CD1c-positive myeloid dendritic cell (primary cell): ENCODE measurements around the gene MLYCD.
A peak's percentile ranks its signal among the peaks of the same experiment; 100 is the strongest.

Experiments used
- DNase-seq: peaks from one replicate; pipeline ENCODE4 v3.0.0-alpha.2; 2016; ENCODE audit errors: extremely low spot score

MLYCD gene

DNA sequence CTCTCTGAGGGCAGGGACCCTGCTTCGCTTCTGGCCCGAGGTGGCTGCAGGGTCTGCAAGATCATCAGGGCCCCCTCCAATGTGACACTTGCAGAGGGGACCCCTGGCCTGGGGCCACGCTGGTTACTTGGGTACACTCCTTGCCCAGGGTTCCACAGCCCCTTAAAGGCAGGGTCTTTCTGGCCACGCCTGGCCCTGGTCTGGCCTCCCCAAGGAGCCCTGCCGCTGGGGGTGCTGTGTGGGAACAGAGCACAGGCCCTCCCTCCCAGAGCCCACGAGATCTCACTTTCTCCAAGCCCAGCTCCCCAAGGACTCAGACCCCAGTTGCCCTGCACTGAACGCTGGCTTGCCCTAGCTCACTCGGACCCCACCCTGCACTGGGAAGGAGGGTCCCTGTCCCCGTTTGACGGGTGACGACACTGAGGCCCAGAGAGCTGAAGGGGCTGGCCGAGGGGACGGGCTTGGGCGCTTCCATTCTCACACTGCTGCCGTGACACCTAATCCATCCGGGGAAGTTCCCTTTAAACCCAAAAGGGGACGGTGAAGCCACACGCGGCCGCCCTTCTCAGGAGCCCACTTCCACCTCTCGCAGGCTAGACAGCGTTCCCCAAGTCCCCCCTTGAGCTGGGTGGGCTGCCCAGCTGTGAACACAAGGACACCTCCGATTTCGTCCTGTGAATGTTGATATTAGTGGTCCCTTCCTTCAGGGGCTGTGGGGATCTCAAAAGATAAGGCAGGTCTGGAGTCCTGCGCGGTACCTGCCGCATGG, 27.2 kb downstream of the MLYCD start:
- DNase-seq, result no peak

DNA sequence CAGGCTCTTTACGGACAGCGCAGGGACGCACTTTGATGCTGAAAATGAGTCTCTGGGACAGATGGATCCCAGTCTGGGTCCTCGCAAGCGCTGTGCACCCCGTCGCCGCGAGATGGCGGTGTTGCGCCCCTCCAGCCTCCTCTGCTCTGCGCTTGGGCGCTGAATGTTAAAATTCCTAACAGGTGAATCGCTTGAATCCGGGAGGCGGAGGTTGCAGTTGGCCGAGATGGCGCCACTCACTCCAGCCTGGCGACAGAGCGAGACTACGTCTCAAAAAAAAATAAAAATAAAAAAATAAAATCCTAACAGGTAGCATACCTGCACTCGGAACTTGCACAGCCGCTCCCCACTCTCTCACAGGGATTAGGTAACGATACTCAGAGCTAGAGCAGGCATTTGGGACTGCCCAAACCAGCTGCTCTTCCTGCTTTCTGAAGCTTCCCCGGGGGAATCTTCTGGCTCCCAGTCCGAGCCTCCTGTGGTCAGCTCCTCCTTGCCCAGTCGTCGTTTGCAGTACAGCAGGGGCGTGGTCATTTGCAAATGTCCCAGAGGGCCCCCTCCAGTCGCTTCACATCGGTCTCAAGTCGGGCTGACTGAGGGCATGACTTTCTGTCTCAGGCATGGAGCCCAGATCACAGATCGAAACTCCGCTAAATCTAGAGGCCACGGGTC, 27.9 kb downstream of the MLYCD start:
- DNase-seq, result peak; percentile 57

DNA sequence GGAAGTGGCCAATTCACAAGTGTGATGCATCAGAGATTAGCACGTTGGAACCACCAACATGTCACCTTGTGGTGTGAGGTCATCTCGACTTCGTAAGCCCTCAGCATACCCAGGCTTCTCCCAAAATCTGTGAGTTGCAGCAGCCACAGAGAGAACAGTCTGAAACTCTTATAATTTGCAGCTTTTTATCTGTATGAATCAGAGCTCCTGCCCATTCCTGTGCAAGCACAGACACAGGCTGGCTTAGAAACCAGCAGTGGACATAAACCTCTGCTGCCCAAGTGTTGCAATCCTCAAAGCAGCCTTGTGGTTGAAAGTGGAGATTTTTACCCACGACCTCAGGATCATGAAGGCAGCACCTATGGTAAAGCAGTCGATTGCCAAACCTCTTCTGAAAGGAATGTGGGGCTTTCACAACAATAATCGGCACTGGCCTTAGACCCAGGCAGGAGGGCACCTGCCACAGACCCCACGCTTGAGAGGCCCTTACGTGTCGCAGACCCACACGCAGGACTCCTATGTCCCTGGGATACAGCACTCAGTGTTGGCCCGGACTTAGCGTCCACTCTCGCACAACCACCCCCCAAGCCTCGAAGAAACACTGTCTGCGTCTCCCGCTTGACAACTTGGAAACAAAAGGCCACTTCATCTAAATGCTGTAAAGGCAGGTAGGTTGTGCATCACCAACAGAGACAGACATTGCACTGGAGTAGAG, 29.6 kb downstream of the MLYCD start:
- no peak for DNase-seq

DNA sequence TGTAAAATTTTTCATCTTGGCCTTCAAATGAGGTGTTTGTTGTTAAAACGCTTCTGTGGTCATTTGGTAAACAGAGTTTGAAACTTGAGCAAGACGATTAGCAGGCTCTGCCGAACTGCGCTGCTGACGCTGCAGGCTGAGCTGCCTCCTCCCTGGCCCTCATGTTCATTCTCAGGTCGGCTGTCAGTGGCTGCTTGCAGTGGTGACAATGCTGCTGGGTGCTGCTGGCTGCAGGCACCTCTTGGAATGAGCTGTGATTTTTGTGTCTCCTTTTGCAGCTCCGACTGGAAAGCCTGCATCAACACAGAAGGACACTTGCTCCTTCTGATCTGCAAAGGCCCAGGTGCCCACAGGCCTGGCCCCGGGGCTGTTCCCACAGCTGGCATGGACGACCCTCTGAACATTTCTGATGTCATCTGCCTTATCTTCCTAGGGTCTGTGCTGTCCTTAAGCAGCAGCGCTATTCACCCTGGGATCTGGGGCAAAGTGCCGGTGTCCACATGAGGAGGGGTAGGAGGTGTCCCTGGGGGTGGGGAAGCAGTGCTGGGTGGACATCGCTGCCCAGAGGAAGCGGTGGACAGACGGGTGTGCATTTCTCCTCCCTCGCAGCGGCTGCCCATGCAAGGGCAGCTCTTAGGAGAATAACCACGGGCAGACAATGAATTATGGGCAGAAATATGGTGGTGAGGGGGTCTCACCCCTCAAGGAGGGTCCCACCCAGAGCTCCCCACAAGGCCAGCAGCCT, 31.1 kb downstream of the MLYCD start:
- DNase-seq, result no peak

DNA sequence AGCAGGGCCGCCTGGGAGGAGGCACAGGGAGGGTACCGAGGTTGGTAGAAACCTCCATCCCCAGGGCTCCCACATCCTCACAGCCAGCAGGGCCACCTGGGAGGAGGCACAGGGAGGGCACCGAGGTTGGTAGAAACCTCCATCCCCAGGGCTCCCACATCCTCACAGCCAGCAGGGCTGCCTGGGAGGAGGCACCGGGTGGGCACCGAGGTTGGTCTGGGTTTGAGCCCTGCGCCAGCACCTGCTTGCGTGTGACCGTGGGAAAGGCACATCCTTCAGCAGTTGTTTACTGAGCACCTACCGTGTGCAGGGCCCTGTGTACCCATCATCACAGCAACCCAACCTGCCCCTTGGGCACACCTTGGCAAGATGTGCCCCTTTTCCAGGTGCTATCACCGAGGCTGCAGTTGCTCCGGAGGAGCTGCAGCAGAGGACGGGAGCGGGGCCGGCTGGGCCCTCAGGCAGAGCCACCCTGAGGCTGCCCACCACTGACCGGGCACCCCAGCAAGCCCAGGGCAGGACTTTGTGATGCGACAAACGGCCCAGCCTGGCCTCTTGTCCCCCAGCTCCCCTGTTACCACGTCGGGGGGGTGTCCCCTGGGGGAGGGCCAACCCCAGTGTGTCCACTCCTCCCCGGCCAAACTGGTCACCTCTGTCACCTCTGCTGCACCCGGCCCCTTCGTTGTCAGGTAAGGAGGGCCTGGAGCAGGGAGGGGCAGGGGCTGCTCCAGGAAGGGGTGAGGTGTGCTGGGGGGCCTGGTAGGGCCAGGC, 32.0 kb downstream of the MLYCD start:
- no peak for DNase-seq

DNA sequence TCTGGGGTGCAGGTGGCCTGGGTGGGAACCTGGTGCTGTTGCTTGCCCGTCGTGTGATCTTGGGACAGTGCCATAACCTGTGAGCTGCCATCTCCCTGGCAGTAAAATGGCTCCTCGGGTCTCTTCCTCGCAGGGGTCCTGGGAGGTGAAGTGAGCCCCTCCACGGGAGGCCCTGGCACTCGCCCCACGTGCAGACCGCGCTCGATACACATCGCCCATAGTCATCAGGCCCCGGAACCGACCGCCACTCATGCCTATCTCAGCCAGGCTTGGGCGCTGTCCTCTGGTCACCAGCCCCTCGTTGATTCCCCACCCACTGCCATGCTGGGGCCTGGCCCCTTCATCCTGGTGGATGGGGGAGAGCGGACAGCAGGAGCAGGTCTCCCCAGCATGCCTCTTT, 32.6 kb downstream of the MLYCD start:
- DNase-seq, result no peak

DNA sequence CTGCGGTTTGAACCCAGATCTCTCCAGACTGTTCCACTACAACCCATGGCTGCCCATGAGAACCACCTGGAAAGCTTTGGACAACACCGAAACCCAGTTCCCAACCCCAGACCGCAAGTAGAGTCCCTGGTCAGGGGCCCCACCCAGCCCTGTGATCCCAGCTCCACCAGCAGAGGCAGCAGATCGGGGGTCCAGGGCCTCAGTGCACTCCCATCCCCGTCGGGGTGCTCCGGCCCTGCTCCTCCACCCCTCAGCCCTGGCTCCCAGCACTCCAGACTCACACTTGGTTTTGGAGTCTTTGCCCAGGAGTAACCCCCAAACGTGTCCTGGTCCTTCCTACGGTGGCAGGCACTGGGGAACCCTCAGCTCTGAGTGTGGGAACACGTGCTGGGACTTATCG, 33.4 kb downstream of the MLYCD start:
- no peak for DNase-seq

DNA sequence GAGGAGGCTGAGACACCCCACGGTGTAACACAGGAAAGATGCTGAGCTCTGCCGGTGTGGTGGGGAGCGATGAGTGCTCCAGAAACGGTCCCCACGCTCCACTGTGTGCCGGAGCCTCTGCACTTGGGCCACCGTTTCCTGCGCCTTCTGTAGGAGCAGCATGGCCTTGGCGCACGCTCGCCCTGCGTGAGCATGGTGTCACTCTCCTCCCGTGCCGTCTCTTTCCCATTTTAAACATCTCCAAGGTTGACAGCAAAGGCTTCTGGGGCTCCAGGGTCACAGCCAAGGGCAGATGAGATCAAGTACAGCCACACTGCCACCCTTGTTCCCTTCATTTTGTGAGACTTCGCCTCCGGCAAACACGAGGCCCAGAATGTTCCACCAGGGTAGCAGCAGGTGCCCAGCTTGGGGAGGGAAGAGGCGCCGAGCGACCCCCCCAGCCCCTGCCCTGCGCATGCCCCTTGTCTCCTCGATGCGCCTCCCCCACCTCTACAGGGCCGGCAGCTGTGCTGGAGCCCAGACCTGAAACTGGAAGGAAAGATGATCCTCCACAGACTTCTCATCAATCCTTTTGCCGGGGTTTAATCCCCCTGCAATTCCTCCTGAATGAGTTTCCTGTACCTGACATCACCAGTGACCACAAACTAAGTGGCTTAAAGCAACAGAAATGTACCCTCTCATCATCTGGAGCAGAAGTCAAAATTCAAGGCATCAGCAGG, 34.2 kb downstream of the MLYCD start:
- DNase-seq, result no peak

DNA sequence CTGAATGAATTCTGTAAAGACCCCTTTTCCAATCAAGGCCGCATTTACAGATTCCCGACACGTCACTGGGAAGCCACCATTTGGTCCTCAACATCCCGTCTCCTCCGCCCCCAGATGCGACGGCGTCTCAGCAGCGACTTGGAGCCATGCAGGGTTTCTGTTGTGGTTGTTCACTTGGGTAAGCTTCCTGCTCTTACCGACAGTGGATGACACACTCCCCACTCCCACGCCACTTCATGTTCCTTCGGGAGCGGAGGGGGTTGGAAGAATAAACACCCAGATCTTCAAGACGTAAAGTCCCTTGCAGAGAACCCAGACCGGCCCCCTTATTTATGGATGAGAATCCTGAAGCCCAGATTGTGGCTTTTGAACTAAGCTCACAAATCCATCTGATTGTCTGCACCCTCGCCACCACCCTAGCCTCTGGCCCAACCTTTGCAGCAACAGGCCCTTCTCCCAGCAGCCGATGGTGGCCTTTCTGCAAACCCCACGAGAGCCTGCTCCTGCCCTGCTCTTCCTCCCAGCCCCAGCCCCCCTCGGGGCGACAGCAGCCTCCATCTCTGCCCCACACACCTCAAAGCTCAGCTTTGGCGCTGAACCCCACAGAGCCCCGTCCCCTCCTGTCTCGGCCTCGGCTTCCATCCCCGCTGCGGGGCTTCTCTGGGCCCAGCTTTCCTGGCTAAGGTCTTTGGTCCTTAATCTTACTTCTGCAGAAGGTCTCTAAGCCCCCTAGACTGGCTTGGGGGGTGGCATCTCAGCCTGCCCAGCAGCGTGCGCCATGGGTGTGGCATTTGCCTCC, 35.2 kb downstream of the MLYCD start:
- DNase-seq, result no peak

DNA sequence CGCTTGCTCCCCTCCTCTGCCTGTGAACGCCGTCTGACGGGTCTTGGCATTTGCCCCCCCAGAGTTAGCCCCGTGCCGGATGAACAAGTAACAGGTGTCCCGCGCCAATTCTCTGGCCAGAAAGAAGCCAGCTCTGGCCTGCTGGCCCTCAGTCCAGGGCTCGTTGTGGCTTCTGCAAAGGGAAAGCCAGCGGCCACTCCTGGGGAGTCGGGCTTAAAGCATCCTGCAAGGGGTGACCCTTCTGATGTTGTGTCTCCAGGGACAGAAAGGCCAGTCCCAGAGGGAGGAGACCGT, 35.7 kb downstream of the MLYCD start:
- no peak for DNase-seq

DNA sequence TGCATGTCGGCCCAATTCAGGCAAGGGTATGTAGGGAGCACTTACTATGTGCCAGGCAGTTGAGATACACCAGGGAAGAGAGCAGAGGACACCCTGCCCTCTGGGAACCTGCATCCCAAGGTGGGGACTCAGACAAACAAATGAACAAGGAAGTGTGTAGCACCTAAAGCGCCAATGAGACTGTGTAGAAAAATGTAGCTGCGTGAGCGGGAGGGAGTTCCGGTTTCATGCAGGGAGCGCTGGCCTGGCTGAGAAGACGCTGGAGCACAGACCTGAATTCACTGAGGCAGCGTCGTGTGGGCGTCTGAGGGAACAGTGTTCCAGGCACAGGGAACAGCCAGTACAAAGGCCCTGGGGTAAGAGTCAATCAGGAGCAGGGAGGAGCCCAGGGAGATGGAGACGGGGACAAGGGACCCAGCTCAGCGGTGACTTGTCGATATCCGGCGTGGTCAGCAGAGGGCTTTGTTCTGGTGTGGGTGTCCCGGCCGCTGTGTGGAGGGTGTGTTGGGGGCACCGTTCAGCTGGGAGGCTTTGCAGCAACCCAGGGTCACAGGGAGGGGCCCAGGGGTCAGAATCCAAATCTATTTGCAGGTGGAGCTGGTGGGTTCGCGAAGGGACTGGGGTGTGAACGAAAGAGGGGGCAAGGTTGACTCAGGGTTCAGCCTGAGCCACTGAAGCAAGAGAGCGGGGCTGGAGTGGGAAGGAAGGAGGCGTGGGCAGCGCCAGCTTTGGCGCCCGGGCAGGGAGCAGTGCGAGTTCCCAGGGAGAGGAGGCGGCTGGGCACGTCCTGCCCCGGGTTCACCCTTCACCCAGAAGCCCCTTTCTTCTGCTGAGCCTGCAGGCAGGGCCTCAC, 36.3 kb downstream of the MLYCD start:
- no peak for DNase-seq

DNA sequence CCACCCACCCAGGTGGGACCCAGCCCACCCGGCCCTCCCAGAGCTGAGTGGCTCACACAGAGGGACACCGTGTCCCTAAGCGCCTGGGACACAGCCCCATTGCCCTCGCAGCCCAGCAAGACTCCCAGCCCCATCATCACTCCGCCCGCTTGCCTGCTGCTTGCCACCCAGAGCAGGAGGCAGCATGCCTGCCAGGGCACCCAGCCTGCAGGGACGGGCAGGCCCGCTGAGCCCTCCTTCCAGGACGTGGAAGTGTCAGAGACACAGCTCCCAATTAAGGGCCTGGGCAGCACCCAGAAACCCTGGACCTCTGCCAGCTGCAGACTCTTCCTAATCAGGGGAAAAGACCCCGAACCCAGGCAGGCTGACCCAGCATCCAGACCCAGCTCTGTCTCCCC, 36.9 kb downstream of the MLYCD start:
- DNase-seq, result no peak

DNA sequence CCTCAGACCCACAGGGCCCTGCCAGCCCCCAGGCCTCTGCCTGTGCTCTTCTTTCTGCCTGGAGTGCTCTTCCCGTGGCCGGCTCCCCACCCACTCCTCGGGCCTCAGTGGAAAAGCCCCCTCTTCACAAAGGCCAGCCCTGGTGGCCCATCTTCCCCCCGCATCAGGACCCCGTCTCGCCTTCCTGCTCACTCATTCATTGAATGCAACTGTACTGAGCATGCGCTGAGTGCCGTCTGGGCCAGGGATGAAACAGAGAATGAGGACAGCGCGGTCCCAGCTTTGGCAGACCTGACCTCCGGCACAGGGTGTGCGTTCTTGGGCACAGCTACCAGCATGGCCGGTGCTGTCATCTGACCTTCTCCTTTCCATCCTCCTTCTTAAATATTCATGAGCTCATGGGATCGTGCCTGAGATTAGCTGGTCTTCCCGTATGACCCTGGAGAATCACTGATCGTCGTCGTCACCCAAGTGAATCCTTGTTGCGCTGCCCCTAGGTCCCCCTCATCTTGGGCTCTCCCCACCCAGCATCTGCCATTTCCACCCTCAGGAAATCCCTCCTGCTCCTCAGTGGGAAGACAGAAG, 37.8 kb downstream of the MLYCD start:
- DNase-seq, result no peak

DNA sequence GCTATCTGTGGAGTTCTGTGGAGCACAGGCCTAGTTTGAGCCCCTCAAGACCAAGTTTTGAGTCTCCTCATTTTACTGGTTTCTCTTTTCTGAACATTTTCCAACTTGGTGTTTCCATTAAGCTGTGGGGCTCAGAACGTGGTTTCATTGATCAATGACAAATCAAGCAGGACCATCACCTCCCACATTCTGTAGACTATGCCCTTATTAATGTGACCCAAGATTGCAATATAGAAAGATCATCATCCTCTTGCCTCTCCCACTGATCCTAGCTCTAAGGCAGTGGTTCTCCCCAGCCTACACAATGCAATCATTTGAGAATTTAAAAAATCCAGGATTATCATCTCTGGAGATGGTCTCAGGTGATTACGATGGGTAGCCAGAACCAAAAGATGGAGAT, 38.4 kb downstream of the MLYCD start:
- DNase-seq, result no peak

DNA sequence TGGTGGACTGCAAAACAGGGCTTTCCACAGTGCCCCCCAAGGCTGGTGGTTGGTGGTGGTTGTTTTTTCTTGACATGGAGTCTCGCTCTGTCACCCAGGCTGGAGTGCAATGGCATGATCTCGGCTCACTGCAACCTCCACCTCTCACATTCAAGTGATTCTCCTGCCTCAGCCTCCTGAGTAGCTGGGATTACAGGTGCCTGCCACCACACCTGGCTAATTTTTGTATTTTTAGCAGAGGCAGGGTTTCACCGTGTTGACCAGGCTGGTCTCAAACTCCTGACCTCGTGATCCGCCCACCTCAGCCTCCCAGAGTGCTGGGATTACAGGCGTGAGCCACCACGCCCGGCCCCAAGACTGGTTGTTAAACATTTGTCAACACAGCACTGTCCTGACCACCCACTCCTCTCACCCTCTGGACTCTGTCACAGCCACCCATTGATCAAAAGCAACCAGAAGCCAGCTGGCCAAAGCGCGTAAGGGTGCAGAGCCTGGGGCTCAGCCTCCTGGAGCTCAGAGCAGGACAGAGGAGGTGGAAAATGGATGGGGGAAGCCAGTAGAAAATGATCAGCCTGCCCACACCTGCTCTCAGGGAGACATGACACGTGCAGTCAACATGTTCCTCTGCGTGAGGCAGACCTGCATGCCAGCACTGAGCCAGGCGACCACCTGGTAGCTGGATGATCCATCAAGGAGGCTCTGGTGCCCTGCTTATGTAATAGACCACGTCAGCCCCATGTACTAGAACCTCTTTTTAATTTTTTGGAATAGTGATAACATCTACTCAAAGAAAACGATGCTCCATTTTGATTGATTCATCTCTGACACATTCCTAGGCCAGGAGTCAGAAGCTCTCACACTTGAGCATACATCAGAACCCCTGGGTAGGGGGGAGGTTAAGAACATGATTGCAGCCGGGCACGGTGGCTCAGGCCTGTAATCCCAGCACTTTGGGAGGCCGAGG, 39.3 kb downstream of the MLYCD start:
- DNase-seq, result no peak

DNA sequence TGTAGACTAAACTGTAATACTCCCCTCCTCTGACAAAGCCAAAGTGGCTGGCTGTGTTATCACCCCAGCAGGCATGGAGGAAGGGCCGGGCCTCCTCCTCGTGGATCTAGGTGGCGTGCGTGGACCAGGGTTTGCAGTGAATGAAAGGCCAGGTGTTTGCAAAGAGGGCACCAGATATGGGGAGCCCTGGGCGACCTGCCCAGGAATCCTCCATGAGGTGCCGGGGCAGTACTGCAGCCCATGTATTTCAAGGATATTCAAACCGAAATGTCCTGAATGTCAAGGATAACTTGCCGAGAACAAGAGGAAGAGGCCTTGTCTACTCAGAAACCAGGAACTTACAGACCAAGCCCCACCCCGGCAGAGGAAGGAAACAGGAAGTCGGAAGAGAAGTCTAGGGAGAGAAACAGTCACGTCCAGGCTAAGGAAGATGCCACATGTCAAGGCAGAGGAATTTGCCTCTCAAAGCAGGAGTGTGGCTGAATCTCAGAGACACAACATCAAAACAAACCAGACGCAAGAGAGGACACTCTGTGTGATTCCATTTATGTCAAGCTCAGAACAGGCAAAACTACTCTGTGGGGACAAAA, 40.4 kb downstream of the MLYCD start:
- peak; percentile 66 for DNase-seq

DNA sequence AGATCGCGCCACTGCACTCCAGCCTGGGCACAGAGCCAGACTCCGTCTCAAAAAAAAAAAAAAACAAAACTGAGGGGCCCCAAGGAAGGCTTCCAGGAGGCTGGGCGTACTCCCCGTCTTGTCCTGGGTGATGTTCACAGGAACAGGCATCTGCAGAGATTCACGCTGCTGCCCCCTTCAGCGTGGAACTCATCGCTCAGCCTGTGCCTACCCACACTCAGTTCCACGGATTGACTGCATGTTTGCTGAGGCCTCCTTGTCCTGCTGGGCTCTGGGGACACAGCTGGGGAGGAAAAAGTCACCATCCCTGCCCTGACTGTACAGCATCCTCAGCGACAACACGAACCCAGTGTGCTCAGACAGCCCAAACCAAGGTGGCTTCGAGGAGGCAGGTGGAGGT, 41.2 kb downstream of the MLYCD start:
- no peak for DNase-seq
